ENCODE data around the gene PYCARD.
"Not testable (repeated sequence)": the region's sequence is repeated elsewhere in the genome, so short reads cannot be mapped to it uniquely, and the experiment has no call there.

Gene PYCARD

GRCh38 chr16:31202414-31203375, at the start of gene PYCARD:
Gene PYCARD (minus strand): TSS chr16:31202760. CDS start chr16:31202690, 70 bp downstream.
- peak in 4 of 56 donors; percentile 9 to 26 (median 22) for DNase-seq

- no peak for DNase-seq
Measured at GRCh38 chr16:31251435-31251834, 48.9 kb upstream of the PYCARD start.

- no peak for DNase-seq
Measured at GRCh38 chr16:31250782-31251384, 48.3 kb upstream of the PYCARD start.

- no peak for DNase-seq
Measured at GRCh38 chr16:31248344-31248743, 45.8 kb upstream of the PYCARD start.

- DNase-seq = no peak
Measured at GRCh38 chr16:31246296-31246695, 43.7 kb upstream of the PYCARD start.

GRCh38 chr16:31245598-31245997, 43.0 kb upstream of the PYCARD start:
- not testable (repeated sequence) for DNase-seq

- DNase-seq = no peak
Measured at GRCh38 chr16:31243734-31244670, 41.4 kb upstream of the PYCARD start.

GRCh38 chr16:31242206-31242605, 39.6 kb upstream of the PYCARD start:
- DNase-seq = no peak

GRCh38 chr16:31238041-31238440, 35.5 kb upstream of the PYCARD start:
- DNase-seq = no peak

GRCh38 chr16:31229501-31229900, 26.9 kb upstream of the PYCARD start:
- no peak for DNase-seq

- no peak for DNase-seq
Measured at GRCh38 chr16:31228206-31228605, 25.6 kb upstream of the PYCARD start.

GRCh38 chr16:31225193-31225592, 22.6 kb upstream of the PYCARD start:
- DNase-seq = no peak

GRCh38 chr16:31224092-31224955, 21.8 kb upstream of the PYCARD start:
- no peak for DNase-seq

- DNase-seq = no peak
Measured at GRCh38 chr16:31223044-31223443, 20.5 kb upstream of the PYCARD start.

GRCh38 chr16:31221357-31222160, 19.0 kb upstream of the PYCARD start:
- DNase-seq = no peak

GRCh38 chr16:31219154-31219741, 16.7 kb upstream of the PYCARD start:
- DNase-seq = no peak

GRCh38 chr16:31217136-31217530, 14.6 kb upstream of the PYCARD start:
- DNase-seq = no peak

GRCh38 chr16:31216422-31217135, 14.0 kb upstream of the PYCARD start, which contains the start of gene PYDC1:
Gene PYDC1 (minus strand): TSS chr16:31217135. CDS start chr16:31217028, 107 bp downstream.
- peak in 1 of 56 donors; percentile 6 for DNase-seq
